Measurements from ENCODE around the gene SERPINE2. TPM values are rescaled to one million over a fixed set of nuclear protein-coding genes. Genes with fewer than 3 reads are reported as not detected.
A peak's percentile ranks its signal among the peaks of the same experiment; 100 is the strongest.

The SERPINE2 gene
- total RNA-seq, 2 donors from 2014 or later = 8.8 to 24.8 TPM

DNA sequence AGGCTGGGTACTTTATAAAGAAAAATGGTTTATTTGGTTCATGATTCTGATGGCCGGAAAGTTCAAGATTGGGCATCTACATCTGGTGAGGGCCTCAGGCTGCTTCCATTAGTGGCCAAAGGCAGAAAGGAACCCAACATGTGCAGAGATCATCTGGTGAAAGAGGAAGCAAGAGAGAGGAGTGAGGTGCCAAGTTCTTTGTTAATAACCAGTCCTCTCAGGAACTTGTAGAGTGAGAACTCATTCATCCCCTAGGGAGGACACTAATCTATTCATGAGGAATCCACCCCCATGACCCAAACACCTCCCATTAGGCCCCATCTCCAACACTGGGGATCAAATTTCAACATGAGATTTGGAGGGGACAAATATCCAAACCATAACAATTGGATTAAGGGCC lies 17.8 kb upstream of the SERPINE2 start:
- intact Hi-C loops (cut with DNase I, micrococcal nuclease) = no loop called here
- DNase-seq = no peak
- no peak for ATAC-seq

DNA sequence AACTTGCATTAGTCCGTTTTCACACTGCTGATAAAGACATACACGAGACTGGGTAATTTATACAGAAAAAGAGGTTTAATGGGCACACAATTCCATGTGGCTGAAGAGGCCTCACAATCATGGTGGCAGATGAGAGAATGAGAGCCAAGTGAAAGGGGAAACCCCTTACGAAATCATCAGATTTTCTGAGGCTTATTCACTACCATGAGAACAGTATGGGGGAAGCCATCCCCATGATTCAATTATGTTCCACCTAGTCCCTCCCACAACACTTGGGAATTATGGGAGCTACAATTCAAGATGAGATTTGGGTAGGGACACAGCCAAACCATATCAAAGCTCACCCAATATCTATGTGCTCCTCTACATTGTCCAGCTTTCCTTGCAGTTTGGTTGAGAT lies 16.0 kb upstream of the SERPINE2 start:
- DNase-seq (no peak), ATAC-seq (no peak)
- intact Hi-C loops (cut with DNase I, micrococcal nuclease) = no loop called here

DNA sequence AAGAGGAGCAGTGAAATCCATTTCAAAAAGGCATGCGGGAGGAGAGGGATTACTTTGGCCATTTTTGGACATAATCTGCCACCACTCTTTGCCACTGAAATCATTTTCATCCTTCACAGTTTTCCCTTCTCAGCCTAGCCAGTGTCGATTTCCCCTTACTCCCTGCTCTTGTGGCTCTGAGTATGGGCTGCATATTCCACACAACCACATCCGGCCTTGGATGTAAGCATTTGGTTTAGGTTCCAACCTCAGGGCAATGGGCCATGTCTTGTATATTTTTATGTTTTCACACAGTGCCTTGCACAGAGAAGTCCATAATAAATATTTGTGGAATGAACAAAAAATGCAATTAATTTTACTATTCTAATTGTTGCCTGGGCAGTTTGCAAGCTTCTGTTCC lies 7.7 kb upstream of the SERPINE2 start:
- intact Hi-C loops (cut with DNase I, micrococcal nuclease) = no loop called here
- ATAC-seq (no peak), DNase-seq (no peak)

DNA sequence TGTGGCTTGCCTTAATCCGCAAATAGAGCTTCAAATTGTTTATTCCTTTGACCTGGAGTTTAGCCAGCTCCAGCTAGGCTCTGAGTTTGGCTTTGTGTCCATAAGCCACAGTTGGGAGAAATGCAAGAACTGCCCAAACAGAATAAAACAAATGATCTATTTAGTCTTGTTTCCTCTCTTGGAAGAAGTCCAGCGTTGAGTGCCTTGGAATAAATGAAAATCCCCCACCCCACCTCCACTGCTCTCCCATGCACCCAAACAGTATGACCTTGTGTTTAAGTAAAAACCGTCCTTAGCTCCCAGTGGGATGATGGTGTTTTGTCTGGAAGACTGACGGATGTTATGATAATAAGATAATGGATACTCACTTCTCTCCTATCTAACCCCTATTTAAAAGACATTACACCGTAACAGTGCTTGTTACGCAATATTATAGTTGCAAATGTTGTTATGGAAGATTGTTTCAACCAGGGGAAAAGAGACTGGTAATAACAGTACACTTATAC lies 3.2 kb upstream of the SERPINE2 start:
- intact Hi-C loops (cut with DNase I, micrococcal nuclease) = no loop called here
- no peak for DNase-seq
- no peak for ATAC-seq

DNA sequence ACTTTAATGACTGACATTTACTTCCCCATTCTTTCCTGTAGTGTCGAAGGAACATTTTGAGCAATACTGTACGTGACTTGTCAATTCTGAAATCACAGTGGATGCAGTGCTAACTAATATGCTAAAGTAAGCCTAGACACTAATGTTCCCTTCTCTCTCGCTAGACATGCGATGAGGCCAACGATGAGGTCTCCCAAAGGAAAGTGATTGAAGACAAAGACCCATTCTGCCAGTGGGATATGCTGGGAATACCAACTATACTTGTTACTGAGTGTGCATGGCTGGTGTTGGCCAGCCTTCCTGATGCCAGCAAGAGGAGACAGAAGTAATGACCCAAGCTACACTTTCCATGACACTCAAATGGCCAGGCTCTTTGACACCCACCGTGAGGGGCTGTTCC lies 2.5 kb upstream of the SERPINE2 start:
- DNase-seq (no peak), ATAC-seq (no peak)
- intact Hi-C loops (cut with DNase I, micrococcal nuclease) = no loop called here

- DNase-seq (no peak), ATAC-seq (no peak)
- intact Hi-C loops (cut with DNase I, micrococcal nuclease) = no loop called here
Observed at GRCh38 chr2:224040753-224041152, 1.7 kb upstream of the SERPINE2 start.

GRCh38 chr2:224039770-224040440 lies 819 bp upstream of the SERPINE2 start:
- ATAC-seq = peak; percentile 44
- no peak for DNase-seq
- intact Hi-C loops (cut with DNase I, micrococcal nuclease) = no loop called here

DNA sequence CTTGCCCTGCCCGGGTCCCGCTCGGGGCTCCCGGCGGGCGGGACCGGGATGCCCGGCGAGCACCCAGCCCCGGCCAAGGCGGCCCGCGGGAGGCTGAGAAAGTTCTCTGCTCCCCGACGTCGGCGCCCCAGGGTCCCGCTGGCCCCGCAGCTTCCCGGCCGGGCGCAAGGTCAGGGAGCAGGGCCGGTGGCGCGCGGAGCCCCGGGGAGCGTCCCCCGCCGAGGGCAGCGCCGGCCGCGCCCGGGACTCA lies 331 bp downstream of the SERPINE2 start:
- intact Hi-C loops (cut with DNase I, micrococcal nuclease) = no loop called here
- DNase-seq = no peak
- ATAC-seq = peak; percentile 59

- ATAC-seq (peak; percentile 66), DNase-seq (peak in 1 of 2 donors; percentile 49)
- intact Hi-C loops (cut with DNase I, micrococcal nuclease) = no loop called here
Observed at GRCh38 chr2:224038049-224038829, 847 bp downstream of the SERPINE2 start.

GRCh38 chr2:224036731-224037361 lies 2.2 kb downstream of the SERPINE2 start:
- intact Hi-C loops (cut with DNase I, micrococcal nuclease) = no loop called here
- ATAC-seq (no peak), DNase-seq (no peak)

DNA sequence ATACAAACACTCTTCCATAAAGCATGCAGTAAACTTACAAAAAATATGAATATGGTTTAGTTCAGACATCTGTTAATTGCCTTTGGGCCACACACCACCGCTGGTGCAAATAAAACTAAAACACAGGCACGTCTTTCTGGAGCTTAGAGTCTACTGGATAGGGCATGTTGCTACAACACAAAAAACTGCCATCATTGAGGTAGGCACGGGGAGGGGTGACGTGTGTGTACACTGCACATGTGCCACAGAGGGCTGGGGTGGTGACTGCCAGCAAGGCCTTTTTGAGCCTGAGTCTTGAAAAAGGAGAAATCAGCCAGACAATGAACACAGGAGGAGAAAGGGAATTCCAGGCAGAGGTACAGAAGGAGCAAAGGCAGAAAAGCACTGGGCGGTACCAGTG lies 5.1 kb downstream of the SERPINE2 start:
- intact Hi-C loops (cut with DNase I, micrococcal nuclease) = no loop called here
- no peak for ATAC-seq
- no peak for DNase-seq

- intact Hi-C loops (cut with DNase I, micrococcal nuclease) = no loop called here
- ATAC-seq = no peak
Observed at GRCh38 chr2:224033601-224034000, 5.5 kb downstream of the SERPINE2 start.

GRCh38 chr2:224032283-224032682 lies 6.8 kb downstream of the SERPINE2 start:
- no peak for ATAC-seq
- DNase-seq = no peak
- intact Hi-C loops (cut with DNase I, micrococcal nuclease) = no loop called here

More at GRCh38 chr2:224033601-224034000, 5.5 kb downstream of the SERPINE2 start:
- DNase-seq = no peak

- intact Hi-C loops (cut with DNase I, micrococcal nuclease) = no loop called here
- DNase-seq = no peak
- no peak for ATAC-seq
Observed at GRCh38 chr2:224031358-224031970, 7.6 kb downstream of the SERPINE2 start.

GRCh38 chr2:224030786-224031185 lies 8.3 kb downstream of the SERPINE2 start:
- DNase-seq = no peak
- ATAC-seq = no peak
- intact Hi-C loops (cut with DNase I, micrococcal nuclease) = no loop called here

DNA sequence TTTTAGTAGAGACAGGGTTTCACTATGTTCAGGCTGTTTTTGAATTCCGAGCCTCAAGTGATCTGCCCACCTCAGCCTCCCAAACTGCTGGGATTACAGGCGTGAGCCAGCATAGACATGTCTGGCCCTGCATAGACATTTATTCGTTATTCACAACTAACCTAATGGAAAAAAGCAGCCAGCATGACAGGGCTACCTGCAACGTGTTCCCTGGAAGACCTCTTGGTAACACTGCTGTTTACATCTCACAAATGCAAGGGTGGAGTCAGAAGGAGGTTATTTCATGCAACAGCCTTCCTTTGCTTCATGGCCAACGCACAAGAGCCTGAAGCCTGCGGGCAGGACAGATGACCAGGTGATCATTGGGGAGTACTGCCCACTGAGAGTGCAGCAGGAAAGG lies 9.2 kb downstream of the SERPINE2 start:
- intact Hi-C loops (cut with DNase I, micrococcal nuclease) = no loop called here
- no peak for ATAC-seq
- DNase-seq = no peak

GRCh38 chr2:224027931-224028330 lies 11.2 kb downstream of the SERPINE2 start:
- intact Hi-C loops (cut with DNase I, micrococcal nuclease) = no loop called here
- no peak for ATAC-seq
- DNase-seq = no peak

DNA sequence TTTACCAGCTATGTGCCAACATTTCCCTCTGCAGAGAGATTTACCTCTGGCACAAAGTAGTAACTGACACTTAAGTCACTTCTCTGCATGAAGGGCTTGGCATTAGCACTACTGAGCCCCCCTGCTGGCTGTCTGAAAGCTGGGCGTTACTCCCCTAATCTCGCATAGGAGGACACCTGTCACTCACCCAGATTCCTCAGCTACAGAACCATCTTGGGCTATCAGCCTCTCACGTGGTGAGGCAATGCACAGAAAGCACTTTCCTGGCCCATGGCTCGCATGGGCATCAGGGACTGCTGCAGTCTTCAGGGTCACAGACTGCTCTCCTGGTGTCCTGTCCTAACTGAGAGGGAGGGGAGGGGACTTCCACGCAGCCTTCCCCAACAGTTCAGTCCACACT lies 12.0 kb downstream of the SERPINE2 start:
- DNase-seq (no peak), ATAC-seq (no peak)
- intact Hi-C loops (cut with DNase I, micrococcal nuclease) = no loop called here

- ATAC-seq (no peak), DNase-seq (peak in 1 of 2 donors; percentile 14)
- intact Hi-C loops (cut with DNase I, micrococcal nuclease) = no loop called here
Observed at GRCh38 chr2:224025874-224026273, 13.2 kb downstream of the SERPINE2 start.

GRCh38 chr2:224024270-224024669 lies 14.8 kb downstream of the SERPINE2 start:
- DNase-seq (no peak), ATAC-seq (no peak)
- intact Hi-C loops (cut with DNase I, micrococcal nuclease) = no loop called here
